Neuron (in vitro differentiated cells): ENCODE measurements around the gene DOCK9.
A peak's percentile ranks its signal among the peaks of the same experiment; 100 is the strongest.

Source experiments
- H2AFZ ChIP-seq: one replicate; pipeline ENCODE4 v1.6.1; 2013; ENCODE audit warnings: low read depth, mild to moderate bottlenecking, inconsistent platforms, low read length, moderate library complexity
- H3K27me3 ChIP-seq: one replicate; pipeline ENCODE4 v1.6.1; 2013; ENCODE audit warnings: low read length; ENCODE audit not compliant: insufficient read depth
- H3K36me3 ChIP-seq: one replicate; pipeline ENCODE4 v1.6.1; 2013; ENCODE audit warnings: low read length; ENCODE audit not compliant: insufficient read depth
- H3K4me1 ChIP-seq: one replicate; pipeline ENCODE4 v1.6.1; 2013; ENCODE audit warnings: low read length; ENCODE audit not compliant: insufficient read depth
- H3K4me3 ChIP-seq: 2 replicates; pipeline ENCODE4 v1.5.1; 2013; ENCODE audit warnings: mild to moderate bottlenecking, low read length, moderate library complexity
- H3K9me3 ChIP-seq: one replicate; pipeline ENCODE4 v1.6.1; 2013; ENCODE audit warnings: low read length

Gene DOCK9

DNA sequence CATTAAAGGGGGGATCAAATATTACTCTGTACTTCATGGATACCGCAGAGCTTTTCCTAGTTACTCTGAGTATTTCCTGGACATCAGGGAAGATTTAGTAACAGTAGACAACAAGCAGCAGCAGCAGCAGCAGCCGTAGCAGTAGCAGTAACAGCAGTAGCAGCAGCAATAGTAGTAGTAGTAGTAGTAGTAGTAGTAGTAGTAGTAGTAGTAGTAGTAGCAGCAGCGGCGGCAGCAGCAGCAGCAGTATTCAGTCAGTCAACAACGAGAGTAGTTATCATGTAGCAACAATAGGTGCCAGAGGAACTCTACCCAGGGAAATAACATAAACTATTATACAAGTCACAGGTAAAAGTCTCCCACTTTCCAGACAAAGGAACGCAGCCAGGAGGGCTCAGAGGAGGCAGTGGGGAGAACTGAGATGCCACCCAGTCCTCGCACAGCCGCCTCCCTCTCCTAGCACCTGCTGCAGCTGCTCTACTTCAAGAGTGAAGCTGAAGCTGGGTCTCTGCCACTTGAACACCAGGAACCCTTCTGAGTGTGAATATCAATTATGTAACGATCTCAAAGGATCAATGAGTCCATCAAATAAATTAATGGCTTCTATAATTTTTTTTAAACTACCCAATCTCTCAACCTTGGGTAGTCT is 1.3 kb upstream of the DOCK9 start:
- Histone ChIP-seq H3K9me3 (no peaks in the 10 kb centered on the region), H3K4me3 (no peak overlapping the region), H3K27me3 (no peaks in the 10 kb centered on the region), H3K4me1 (peaks cover 31% of the 10 kb centered on the region), H3K36me3 (no peaks in the 10 kb centered on the region), H2AFZ (no peak overlapping the region)

DNA sequence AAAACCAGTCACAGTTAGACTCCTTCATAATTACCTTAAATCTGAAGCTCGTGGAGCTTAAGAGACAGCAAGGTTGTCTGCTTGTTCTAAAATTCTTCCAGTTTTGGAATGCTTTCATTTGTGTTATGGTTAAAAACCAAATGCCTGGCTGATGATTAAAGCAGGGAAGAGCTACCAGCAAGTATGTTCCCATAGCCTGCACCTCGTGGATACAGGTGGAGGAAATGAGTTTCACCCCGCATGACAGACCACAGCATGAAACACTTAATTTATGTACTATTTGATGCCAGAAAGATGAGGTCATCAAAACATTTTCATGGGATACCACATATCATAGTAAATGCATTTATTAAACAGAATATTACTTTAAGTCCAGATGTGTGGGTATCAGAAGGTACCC is 416 bp upstream of the DOCK9 start:
- Histone ChIP-seq H3K4me3 (peak overlapping the region; percentile 28), H2AFZ (no peak overlapping the region), H3K27me3 (no peaks in the 10 kb centered on the region), H3K9me3 (no peaks in the 10 kb centered on the region), H3K36me3 (no peaks in the 10 kb centered on the region), H3K4me1 (peaks cover 31% of the 10 kb centered on the region)

DNA sequence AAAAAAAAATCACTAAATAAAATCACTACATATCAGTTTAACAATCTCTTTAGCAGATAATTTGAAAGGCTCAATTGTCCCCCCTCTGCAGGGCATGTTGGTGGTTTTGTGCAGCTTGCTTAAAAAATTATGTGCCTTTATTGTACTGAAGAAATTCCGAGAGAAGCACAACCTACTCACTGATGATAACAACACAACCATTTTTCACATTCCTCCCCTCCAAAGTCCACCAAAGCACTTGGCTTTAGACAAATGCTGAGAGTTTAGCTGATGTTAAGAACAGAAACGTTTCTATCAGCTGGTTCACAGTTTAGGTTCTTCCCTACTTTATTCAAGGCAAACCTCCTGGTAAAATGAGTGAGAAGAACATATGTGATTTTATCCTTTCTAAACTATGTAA is 923 bp downstream of the DOCK9 start:
- no peaks in the 10 kb centered on the region for H3K9me3 ChIP-seq
- H3K4me3 ChIP-seq: peak overlapping the region; percentile 1
- H2AFZ ChIP-seq: peak overlapping the region; percentile 27
- no peaks in the 10 kb centered on the region for H3K27me3 ChIP-seq
- peaks cover 36% of the 10 kb centered on the region for H3K4me1 ChIP-seq
- no peaks in the 10 kb centered on the region for H3K36me3 ChIP-seq

DNA sequence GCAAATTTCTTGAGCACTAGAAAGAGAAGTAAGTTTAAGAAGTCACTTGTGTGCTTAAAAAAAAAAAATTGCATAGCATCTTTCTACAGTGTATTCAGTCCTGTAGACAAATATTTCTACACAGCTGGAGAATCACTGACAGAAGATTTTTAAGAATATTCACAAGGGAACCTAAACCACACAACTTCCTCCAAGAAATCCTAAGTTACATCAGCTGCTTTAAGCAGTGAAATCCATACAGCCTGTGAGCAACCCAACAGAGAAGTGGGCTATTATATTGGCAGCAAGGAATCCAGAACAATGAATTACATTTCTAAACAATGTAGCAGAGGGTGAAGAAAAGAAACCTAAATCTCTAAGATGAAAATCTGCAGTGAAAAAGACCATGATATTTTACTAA is 1.5 kb downstream of the DOCK9 start:
- Histone ChIP-seq H3K27me3 (no peaks in the 10 kb centered on the region), H2AFZ (no peak overlapping the region), H3K9me3 (no peaks in the 10 kb centered on the region), H3K4me1 (peaks cover 36% of the 10 kb centered on the region), H3K36me3 (no peaks in the 10 kb centered on the region), H3K4me3 (peak overlapping the region; percentile 1)

DNA sequence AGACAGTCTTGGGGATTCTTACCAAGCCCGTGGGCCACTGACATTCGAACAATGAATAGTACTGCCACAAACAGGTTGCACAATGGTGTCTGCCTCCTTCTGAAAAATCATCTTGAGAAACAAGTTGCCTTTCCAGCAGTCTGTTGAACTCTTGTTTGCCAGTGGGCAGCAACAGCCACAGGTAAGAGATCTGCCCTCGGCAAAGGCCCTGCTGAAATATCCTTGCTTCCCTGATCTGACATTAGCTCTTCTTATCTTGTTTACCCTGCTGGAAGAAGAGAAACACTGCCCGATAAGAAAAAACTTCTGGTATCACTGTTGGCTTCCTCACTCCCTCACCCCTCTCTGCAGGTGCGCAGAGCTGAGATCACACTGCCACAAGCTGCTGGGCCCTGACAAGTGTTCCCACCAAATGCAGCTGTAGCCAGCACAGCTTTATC is 2.0 kb downstream of the DOCK9 start:
- no peak overlapping the region for H2AFZ ChIP-seq
- H3K9me3 ChIP-seq: no peaks in the 10 kb centered on the region
- no peaks in the 10 kb centered on the region for H3K27me3 ChIP-seq
- no peaks in the 10 kb centered on the region for H3K36me3 ChIP-seq
- peaks cover 36% of the 10 kb centered on the region for H3K4me1 ChIP-seq
- H3K4me3 ChIP-seq: no peak overlapping the region

DNA sequence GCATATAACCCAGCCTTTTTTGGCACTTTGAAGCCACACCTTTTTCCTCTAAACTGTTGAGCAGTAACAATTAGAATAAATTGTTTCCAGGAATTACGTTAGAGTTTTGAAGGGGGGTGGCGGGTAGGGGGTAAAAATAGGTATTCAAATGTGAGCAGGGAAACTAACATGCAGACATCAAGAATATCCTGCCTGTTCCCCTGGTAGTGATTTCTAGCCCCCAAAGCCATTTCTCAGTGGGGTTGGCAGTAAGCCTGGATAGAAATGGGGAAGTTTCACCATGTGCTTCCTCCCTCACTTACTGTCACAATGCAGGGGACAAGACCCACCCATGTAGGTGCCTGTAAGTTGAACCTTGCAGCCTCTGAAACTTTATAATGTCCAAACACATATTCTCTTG is 3.8 kb downstream of the DOCK9 start:
- Histone ChIP-seq H3K27me3 (no peaks in the 10 kb centered on the region), H3K36me3 (no peaks in the 10 kb centered on the region), H3K9me3 (no peaks in the 10 kb centered on the region), H3K4me1 (peaks cover 36% of the 10 kb centered on the region), H3K4me3 (no peak overlapping the region), H2AFZ (no peak overlapping the region)

DNA sequence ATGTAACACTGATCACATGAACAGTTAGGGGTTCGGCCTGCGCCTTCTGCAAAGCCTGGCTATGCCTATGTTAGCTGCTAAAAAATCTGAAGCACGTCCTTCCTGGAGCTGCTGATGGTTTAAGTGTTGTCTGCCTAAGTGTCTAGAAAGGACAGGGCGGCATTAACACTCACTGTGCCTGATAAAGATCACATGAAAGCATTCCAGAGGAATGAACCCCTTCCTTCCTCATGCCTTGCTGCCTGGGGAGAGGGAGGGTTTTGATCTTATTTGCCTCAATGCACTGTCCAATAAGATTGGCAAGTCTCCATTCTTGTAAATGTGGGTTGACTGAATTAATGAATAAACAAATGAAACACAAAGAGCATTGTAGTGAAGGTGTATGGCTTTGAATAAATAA is 5.2 kb downstream of the DOCK9 start:
- peak overlapping the region; percentile 3 for H2AFZ ChIP-seq
- H3K36me3 ChIP-seq: no peaks in the 10 kb centered on the region
- no peaks in the 10 kb centered on the region for H3K9me3 ChIP-seq
- no peaks in the 10 kb centered on the region for H3K27me3 ChIP-seq
- peaks cover 27% of the 10 kb centered on the region for H3K4me1 ChIP-seq
- no peak overlapping the region for H3K4me3 ChIP-seq

DNA sequence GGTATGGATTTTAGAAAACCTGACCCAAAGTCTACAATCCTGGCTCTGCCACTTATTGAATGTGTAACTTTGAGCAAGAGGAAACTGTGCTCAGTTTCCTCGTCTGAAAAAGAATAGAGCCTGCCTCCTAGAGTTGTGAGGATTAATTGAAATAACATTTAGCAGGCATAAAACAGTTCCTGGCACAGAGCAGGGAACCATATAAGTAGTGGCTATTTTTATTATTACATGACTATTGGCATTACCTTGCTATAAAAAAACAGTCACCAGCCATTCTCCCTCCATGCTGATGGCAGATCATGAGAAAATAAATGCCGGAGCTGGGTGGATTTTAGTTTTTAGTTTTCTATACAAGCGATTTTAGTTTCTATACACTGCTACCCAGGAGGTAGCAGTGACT is 5.8 kb downstream of the DOCK9 start:
- Histone ChIP-seq H3K9me3 (no peaks in the 10 kb centered on the region), H3K36me3 (no peaks in the 10 kb centered on the region), H2AFZ (peak overlapping the region; percentile 3), H3K4me1 (peaks cover 21% of the 10 kb centered on the region), H3K27me3 (no peaks in the 10 kb centered on the region), H3K4me3 (no peak overlapping the region)

DNA sequence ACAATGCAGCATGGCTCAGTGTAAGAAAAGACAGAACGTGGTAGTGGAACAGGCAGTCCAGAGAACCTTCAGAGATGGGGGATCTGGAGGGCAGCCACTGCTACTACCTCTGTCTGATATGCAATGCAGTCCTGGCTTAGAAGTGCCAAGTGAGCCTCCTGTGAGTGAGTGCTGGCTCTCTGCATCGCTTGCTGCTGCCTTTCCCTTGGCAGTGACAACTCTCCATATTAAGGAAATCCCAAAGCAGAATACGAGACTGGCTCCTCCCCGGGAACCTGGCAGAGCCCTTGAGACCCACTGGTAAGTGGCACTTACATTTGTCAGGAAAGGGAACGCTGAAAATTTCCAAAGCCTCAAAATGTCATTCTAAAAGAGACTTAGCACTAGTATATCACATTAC is 7.5 kb downstream of the DOCK9 start:
- H2AFZ ChIP-seq: no peak overlapping the region
- no peaks in the 10 kb centered on the region for H3K27me3 ChIP-seq
- no peaks in the 10 kb centered on the region for H3K36me3 ChIP-seq
- H3K4me3 ChIP-seq: no peak overlapping the region
- H3K4me1 ChIP-seq: peaks cover 5% of the 10 kb centered on the region
- H3K9me3 ChIP-seq: no peaks in the 10 kb centered on the region

DNA sequence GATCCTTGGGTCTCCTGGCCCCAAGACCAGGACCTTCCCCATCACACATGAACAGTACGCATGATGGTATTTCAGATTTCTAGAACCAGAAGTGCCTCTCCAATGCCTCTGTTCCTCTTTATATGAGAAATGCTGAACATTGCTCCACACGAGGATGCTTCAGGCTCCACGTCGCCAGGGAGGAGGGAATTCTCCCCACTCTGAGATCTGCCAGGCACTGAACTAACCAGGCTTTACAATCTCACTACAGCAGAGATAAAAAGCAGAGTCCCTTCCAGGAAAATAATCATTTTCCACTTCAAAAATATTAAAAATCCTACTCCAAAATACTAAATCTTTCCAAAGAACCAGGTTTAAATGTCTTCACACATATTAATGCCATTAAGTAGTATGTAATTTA is 10.4 kb downstream of the DOCK9 start:
- Histone ChIP-seq H3K36me3 (no peaks in the 10 kb centered on the region), H3K9me3 (no peaks in the 10 kb centered on the region), H3K4me3 (no peak overlapping the region), H3K4me1 (peaks cover 2% of the 10 kb centered on the region), H2AFZ (no peak overlapping the region), H3K27me3 (no peaks in the 10 kb centered on the region)

DNA sequence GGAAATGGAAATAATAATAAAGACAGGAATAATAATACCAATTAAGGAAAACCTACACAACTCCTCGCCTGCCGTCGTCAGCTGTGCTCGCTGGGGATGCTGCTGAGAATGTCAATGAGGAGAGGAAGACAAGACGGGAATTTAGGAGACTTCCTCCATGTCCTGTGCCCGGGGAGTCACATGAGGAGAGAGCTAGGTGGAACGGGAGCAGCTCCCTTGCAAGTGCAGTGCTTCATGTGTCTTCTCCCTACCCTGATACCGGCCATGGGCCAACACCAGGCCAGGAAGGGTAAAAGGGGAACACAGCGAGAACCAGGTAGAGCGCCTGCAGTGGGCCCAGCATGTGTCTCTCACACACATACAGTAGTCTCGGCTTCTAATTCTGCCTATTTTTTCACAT is 11.8 kb downstream of the DOCK9 start:
- Histone ChIP-seq H3K9me3 (no peaks in the 10 kb centered on the region), H2AFZ (no peak overlapping the region), H3K4me1 (no peaks in the 10 kb centered on the region), H3K27me3 (no peaks in the 10 kb centered on the region), H3K36me3 (no peaks in the 10 kb centered on the region), H3K4me3 (no peak overlapping the region)

DNA sequence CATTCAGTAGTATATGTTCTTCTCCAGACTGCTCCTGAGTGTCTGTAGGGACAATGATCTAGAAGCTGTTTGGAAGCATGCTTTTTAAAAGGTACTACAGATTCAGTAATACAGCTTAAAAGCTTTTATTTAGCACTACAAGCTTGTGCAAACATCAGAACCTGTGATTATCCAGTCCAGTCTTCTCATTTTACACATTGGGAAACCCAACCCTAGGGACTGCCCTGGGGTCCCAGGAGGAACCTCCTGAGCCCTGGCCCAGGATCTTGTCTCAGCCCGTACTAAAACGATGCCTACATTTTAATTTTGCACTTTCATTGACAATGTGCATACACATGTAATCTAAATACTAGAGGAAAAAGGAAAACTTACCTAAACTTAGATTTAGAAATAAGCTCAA is 12.5 kb downstream of the DOCK9 start:
- Histone ChIP-seq H3K4me3 (no peak overlapping the region), H3K36me3 (no peaks in the 10 kb centered on the region), H2AFZ (no peak overlapping the region), H3K9me3 (no peaks in the 10 kb centered on the region), H3K27me3 (no peaks in the 10 kb centered on the region), H3K4me1 (no peaks in the 10 kb centered on the region)

DNA sequence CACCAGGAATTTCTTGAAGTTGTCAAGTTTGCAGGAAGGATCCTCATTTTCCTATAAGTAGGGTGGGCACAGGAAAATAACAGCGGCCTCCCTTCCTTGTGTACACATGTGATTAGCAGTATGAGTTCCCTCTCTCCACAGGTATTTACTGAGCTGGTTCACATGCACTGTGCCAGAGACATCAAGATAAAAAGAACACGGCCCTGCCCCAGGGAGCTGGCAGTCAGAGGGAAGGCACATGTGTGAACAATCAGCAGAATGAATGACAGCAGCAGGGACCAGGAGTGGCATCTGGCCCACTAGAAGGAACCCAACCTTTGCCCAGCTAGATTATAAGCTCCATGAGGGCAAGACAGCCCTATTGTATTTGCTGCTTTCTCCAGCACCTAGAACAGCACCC is 13.9 kb downstream of the DOCK9 start:
- H3K27me3 ChIP-seq: no peaks in the 10 kb centered on the region
- no peaks in the 10 kb centered on the region for H3K4me1 ChIP-seq
- no peak overlapping the region for H2AFZ ChIP-seq
- H3K4me3 ChIP-seq: no peak overlapping the region
- no peaks in the 10 kb centered on the region for H3K9me3 ChIP-seq
- H3K36me3 ChIP-seq: no peaks in the 10 kb centered on the region

DNA sequence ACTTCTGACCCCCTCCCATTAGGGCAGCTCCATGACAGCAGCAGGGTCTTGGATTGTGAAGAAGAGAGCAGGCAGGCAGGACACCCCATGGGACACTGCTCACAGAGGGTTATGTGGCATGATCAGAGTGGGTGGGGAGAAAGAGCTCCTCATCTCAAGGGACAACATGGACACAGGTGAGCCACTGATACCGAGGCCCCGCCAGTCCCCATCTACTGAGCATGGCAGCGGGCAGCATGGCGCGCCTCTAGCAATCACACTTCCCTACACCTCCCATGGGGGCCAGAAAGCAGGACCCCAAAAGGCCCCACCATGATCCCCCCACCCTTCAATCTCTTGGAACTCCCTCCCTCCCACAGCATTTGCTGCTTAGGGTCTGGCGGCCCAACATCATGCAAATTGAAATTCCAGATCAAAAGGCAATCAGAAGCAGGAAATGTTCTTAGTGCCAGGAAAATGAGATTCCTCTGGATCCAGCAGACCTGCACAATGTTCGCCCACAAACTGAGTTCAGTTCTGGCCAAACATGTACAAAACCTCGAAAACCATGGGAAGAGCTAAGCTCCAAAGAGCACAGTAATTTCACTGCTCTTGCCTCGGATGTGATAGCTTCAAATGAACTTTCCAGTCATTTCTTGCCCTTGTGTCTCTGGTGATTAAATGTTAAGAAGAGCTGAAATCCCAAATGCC is 14.8 kb downstream of the DOCK9 start:
- Histone ChIP-seq H3K9me3 (no peaks in the 10 kb centered on the region), H3K36me3 (no peaks in the 10 kb centered on the region), H3K4me3 (no peak overlapping the region), H2AFZ (no peak overlapping the region), H3K27me3 (no peaks in the 10 kb centered on the region), H3K4me1 (no peaks in the 10 kb centered on the region)
